ENCODE measurements around the gene LTN1. TPM values are rescaled to one million over a fixed set of nuclear protein-coding genes. Genes with fewer than 3 reads are reported as not detected.

Gene LTN1
- total and polyA plus RNA-seq, 2 of the 13 experiments (the other 11 are each of a cell fraction or from before 2014, with no cell fraction given) = 6.7 to 24.6 TPM

DNA sequence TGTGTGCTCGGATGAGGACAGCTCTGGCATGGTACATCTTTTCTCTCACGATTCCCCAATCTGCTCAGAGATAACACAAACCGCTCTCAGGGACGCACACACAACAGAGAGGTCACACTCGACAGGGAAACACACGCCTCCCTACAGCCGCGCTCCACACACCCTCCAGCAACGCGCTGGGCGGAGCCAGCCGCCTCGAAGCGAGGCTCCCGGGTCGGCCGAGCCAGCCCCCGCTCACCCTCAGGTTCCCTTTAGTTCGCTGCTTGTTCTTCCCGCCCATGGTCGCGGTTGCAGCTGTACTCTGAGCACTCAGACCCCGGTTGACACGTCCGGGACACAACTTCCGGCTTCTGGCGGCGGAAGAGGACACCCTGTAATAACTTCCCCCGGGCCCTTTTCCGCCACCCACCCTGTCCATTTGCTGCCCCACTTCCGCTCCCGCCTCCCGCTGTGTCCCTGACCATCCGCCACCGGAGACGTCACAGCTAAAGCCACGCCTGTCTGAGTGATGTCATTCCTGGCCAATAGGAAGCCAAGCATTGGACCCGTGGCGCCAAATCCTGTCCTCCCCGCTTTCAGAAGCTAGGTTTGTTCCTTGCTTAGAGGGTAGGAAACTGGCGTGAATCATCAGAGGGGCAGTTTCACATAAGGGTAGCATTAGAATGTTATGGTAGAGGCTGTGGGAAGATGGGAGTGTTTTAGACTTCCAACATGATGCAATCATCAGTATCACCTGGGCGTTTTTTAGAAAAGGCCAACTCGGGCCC is at the start of gene LTN1 (continued):
- TF ChIP-seq, protein P1, sequence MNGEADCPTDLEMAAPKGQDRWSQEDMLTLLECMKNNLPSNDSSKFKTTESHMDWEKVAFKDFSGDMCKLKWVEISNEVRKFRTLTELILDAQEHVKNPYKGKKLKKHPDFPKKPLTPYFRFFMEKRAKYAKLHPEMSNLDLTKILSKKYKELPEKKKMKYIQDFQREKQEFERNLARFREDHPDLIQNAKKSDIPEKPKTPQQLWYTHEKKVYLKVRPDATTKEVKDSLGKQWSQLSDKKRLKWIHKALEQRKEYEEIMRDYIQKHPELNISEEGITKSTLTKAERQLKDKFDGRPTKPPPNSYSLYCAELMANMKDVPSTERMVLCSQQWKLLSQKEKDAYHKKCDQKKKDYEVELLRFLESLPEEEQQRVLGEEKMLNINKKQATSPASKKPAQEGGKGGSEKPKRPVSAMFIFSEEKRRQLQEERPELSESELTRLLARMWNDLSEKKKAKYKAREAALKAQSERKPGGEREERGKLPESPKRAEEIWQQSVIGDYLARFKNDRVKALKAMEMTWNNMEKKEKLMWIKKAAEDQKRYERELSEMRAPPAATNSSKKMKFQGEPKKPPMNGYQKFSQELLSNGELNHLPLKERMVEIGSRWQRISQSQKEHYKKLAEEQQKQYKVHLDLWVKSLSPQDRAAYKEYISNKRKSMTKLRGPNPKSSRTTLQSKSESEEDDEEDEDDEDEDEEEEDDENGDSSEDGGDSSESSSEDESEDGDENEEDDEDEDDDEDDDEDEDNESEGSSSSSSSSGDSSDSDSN (CRISPR knock-in tag; IDR thresholded peaks at IDR 0.05) = peak; percentile 73
- peak; percentile 31; the same call in 1 of the 2 replicates for TF ChIP-seq CBX5 (CRISPR knock-in tag; IDR thresholded peaks at IDR 0.05; ENCODE audit: borderline replicate concordance)
- TF ChIP-seq, protein P2, sequence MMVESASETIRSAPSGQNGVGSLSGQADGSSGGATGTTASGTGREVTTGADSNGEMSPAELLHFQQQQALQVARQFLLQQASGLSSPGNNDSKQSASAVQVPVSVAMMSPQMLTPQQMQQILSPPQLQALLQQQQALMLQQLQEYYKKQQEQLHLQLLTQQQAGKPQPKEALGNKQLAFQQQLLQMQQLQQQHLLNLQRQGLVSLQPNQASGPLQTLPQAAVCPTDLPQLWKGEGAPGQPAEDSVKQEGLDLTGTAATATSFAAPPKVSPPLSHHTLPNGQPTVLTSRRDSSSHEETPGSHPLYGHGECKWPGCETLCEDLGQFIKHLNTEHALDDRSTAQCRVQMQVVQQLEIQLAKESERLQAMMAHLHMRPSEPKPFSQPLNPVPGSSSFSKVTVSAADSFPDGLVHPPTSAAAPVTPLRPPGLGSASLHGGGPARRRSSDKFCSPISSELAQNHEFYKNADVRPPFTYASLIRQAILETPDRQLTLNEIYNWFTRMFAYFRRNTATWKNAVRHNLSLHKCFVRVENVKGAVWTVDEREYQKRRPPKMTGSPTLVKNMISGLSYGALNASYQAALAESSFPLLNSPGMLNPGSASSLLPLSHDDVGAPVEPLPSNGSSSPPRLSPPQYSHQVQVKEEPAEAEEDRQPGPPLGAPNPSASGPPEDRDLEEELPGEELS (CRISPR knock-in tag; IDR thresholded peaks at IDR 0.05) = peak; percentile 61
- TF ChIP-seq KLF9 (CRISPR knock-in tag; IDR thresholded peaks at IDR 0.05; ENCODE audit: low read depth) = no peak
- TF ChIP-seq ZSCAN20 (CRISPR knock-in tag; IDR thresholded peaks at IDR 0.05; ENCODE audit: borderline replicate concordance) = no peak
- TF ChIP-seq ZNF30 (CRISPR knock-in tag; IDR thresholded peaks at IDR 0.05) = no peak
- TF ChIP-seq ZNF572 (CRISPR knock-in tag; IDR thresholded peaks at IDR 0.05) = no peak
- TF ChIP-seq, protein P3, sequence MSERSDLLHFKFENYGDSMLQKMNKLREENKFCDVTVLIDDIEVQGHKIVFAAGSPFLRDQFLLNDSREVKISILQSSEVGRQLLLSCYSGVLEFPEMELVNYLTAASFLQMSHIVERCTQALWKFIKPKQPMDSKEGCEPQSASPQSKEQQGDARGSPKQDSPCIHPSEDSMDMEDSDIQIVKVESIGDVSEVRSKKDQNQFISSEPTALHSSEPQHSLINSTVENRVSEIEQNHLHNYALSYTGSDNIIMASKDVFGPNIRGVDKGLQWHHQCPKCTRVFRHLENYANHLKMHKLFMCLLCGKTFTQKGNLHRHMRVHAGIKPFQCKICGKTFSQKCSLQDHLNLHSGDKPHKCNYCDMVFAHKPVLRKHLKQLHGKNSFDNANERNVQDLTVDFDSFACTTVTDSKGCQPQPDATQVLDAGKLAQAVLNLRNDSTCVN (CRISPR knock-in tag; IDR thresholded peaks at IDR 0.05; ENCODE audit: borderline replicate concordance) = no peak
- no peak for TF ChIP-seq RXRB (CRISPR knock-in tag; IDR thresholded peaks at IDR 0.05; ENCODE audit: borderline replicate concordance)
- TF ChIP-seq ZMYM2 (CRISPR knock-in tag; IDR thresholded peaks at IDR 0.05) = no peak
- TF ChIP-seq SP140L (CRISPR knock-in tag; IDR thresholded peaks at IDR 0.05; ENCODE audit: borderline replicate concordance) = no peak
- TF ChIP-seq IKZF4 (CRISPR knock-in tag; IDR thresholded peaks at IDR 0.05; ENCODE audit: borderline replicate concordance, low read depth, not compliant biosample characterization) = no peak
- TF ChIP-seq RXRA (CRISPR knock-in tag; IDR thresholded peaks at IDR 0.05) = peak; percentile 38; the same call in 1 of the 2 replicates
- no peak for TF ChIP-seq FOXA1 (IDR thresholded peaks at IDR 0.05)
- peak; percentile 45; the same call in 1 of the 2 replicates for TF ChIP-seq FOXA1 (CRISPR knock-in tag; IDR thresholded peaks at IDR 0.05)
- no peak for TF ChIP-seq JARID2 (CRISPR knock-in tag; IDR thresholded peaks at IDR 0.05; ENCODE audit: insufficient replicate concordance)
- TF ChIP-seq THAP11 (CRISPR knock-in tag; IDR thresholded peaks at IDR 0.05) = peak; percentile 95
- TF ChIP-seq, protein P4, sequence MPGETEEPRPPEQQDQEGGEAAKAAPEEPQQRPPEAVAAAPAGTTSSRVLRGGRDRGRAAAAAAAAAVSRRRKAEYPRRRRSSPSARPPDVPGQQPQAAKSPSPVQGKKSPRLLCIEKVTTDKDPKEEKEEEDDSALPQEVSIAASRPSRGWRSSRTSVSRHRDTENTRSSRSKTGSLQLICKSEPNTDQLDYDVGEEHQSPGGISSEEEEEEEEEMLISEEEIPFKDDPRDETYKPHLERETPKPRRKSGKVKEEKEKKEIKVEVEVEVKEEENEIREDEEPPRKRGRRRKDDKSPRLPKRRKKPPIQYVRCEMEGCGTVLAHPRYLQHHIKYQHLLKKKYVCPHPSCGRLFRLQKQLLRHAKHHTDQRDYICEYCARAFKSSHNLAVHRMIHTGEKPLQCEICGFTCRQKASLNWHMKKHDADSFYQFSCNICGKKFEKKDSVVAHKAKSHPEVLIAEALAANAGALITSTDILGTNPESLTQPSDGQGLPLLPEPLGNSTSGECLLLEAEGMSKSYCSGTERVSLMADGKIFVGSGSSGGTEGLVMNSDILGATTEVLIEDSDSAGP (CRISPR knock-in tag; IDR thresholded peaks at IDR 0.05; ENCODE audit: borderline replicate concordance) = peak; percentile 86; the same call in 1 of the 2 replicates
- TF ChIP-seq, protein P5, sequence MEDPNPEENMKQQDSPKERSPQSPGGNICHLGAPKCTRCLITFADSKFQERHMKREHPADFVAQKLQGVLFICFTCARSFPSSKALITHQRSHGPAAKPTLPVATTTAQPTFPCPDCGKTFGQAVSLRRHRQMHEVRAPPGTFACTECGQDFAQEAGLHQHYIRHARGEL (CRISPR knock-in tag; IDR thresholded peaks at IDR 0.05) = no peak
- TF ChIP-seq ZNF329 (CRISPR knock-in tag; IDR thresholded peaks at IDR 0.05; ENCODE audit: low read depth) = no peak
- no peak for TF ChIP-seq PHB2 (IDR thresholded peaks at IDR 0.05; ENCODE audit: partially characterized antibody)
- no peak for TF ChIP-seq NONO (IDR thresholded peaks at IDR 0.05)
- peak; percentile 80; the same call in 1 of the 2 replicates for TF ChIP-seq NONO (CRISPR knock-in tag; conservative IDR thresholded peaks at IDR 0.05)

Measured in HepG2 (cell line).